Gastroesophageal sphincter (tissue), 3 donors: ENCODE data around the gene FAM47E.

ENCODE experiments used
- CTCF ChIP-seq, 4 experiments: fragments of 200-600 bp in 2 of 4; fragments of 450-650 bp in 2 of 4; sonication (generic) in 1 of 4; IDR thresholded peaks; one replicate each; pipeline ENCODE4 v1.5.1; 2017 to 2019; ENCODE audit warnings: antibody characterized with exemption in 4 of 4, mild to moderate bottlenecking in 2 of 4, moderate library complexity in 2 of 4
- EP300 ChIP-seq: sonication (generic); formaldehyde crosslinking; IDR thresholded peaks from one replicate; pipeline ENCODE4 v1.6.1; 2017; ENCODE audit warnings: antibody characterized with exemption, mild to moderate bottlenecking
- POLR2A ChIP-seq, 2 donors: fragments of 450-650 bp; IDR thresholded peaks; one replicate each; pipeline ENCODE4 v1.6.1; 2017; ENCODE audit warnings: antibody characterized with exemption in 2 of 2, mild to moderate bottlenecking in 2 of 2, moderate library complexity in 1 of 2
- POLR2AphosphoS5 ChIP-seq: sonication (generic); formaldehyde crosslinking; IDR thresholded peaks from one replicate; pipeline ENCODE4 v1.6.1; 2017; ENCODE audit warnings: antibody characterized with exemption

- TF ChIP-seq CTCF (IDR thresholded peaks at IDR 0.05): no peak
- no peak for TF ChIP-seq POLR2A (IDR thresholded peaks at IDR 0.05)
- TF ChIP-seq EP300: no peak
- TF ChIP-seq POLR2AphosphoS5: no peak
Measured at GRCh38 chr4:76272999-76273398, 21.5 kb downstream of the FAM47E start.
